ENCODE results near the gene GET3.
"Not testable (repeated sequence)": the region's sequence is repeated elsewhere in the genome, so short reads cannot be mapped to it uniquely, and the experiment has no call there.

Gene GET3

DNA sequence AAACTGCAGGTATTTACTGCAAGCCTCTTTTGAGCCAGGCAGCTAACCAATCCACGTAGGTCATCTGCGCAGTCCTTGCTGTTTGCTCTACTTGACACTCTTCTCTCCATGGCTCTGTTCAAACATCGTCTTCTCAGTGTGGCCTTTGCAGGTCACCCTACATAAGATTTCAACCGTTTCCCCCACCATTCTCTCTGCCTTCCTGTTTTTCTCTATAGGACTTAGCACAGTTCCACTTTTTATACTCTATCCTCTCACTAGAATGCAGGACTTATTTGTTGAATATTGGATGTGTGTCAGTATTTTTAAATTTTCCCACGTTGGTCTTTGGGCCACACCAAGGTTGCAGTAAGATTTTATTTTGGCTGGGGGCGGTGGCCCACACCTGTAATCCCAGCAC, 39.2 kb upstream of the GET3 start:
- 90% methylated on average over 6 of the region's 6 CpGs for WGBS
- 0 out of 2 replicates have a peak, but pooled peaks cover 4% of the 10 kb centered on the region for H3K4me1 ChIP-seq (ENCODE audit: insufficient read depth, low read length)
- H3K27me3 ChIP-seq (ENCODE audit: insufficient read depth, low read length): no peaks in the 10 kb centered on the region
- peaks cover 48% of the 10 kb centered on the region for H3K36me3 ChIP-seq (ENCODE audit: insufficient read depth, low read length)
- H3K9me3 ChIP-seq (ENCODE audit: insufficient read depth, low read depth, low read length): no peaks in the 10 kb centered on the region
- no peak overlapping the region for H3K4me3 ChIP-seq (ENCODE audit: low read length)
- no peak overlapping the region for H3K27ac ChIP-seq (ENCODE audit: low read depth, low read length)
- no peak overlapping the region for H3K9ac ChIP-seq (ENCODE audit: low read depth, low read length)

DNA sequence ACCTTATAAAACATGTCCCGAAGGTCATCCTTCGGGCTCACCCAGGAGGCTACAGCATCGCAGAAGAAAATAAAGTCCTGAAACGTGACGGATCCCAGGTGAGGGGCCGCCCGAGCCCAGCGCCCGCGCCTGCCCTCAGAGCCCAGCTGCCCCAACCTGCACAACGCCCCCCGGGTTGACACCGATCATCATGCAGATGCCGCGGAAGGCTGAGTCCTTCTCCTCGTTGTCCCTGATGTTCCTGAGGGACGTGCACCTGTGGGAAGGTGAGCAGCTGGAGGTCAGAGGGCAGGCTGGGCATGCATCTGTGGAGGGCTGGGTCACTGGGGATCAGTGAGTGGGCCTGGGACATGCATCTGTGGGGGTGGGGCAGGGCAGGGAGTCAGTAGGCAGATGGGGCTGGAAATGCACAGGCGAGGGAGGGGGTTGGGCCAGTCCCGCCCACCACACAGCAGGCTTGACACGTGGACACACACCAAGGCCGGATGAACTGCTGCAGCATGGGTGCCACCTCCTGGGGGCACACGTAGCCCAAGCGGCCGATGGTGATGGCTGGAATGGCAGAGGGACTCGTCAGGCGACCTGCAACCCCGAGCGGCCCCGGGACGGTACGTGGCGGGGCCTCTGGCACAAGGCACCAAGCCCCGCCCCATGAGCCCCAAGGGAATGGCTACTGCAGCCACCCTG, 35.6 kb upstream of the GET3 start:
- Histone ChIP-seq H3K4me3 (ENCODE audit: low read length) (no peak overlapping the region), H3K27me3 (ENCODE audit: insufficient read depth, low read length) (no peaks in the 10 kb centered on the region), H3K27ac (ENCODE audit: low read depth, low read length) (no peak overlapping the region), H3K36me3 (ENCODE audit: insufficient read depth, low read length) (peaks cover 83% of the 10 kb centered on the region), H3K4me1 (ENCODE audit: insufficient read depth, low read length) (0 out of 2 replicates have a peak, but pooled peaks cover 4% of the 10 kb centered on the region), H3K9me3 (ENCODE audit: insufficient read depth, low read depth, low read length) (no peaks in the 10 kb centered on the region), H3K9ac (ENCODE audit: low read depth, low read length) (no peak overlapping the region)
- WGBS: 96% methylated on average over 33 of the region's 33 CpGs

DNA sequence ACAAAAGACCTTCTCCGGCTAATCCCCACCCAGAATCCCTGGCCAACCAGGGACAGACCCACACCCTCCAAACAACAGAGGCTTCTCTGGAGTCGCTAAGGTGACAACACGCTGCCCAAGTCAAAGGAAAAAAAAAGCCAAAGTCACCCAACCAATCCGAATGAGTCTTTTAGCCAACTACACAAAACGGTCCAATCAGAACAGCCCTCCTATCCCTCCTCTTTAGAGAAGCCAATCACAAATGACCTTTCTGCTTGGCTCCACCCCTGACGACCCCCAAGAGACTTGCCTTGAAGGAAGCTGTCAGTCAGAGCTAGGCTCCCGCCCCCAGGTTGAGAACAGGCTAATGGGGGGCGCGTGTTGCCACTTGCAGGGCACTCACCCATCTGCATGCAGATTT, 34.3 kb upstream of the GET3 start:
- H3K9ac ChIP-seq (ENCODE audit: low read depth, low read length): no peak overlapping the region
- H3K27me3 ChIP-seq (ENCODE audit: insufficient read depth, low read length): no peaks in the 10 kb centered on the region
- 57% methylated on average over 9 of the region's 9 CpGs for WGBS
- H3K4me1 ChIP-seq (ENCODE audit: insufficient read depth, low read length): 0 out of 2 replicates have a peak, but pooled peaks cover 4% of the 10 kb centered on the region
- H3K36me3 ChIP-seq (ENCODE audit: insufficient read depth, low read length): peaks cover 92% of the 10 kb centered on the region
- H3K4me3 ChIP-seq (ENCODE audit: low read length): no peak overlapping the region
- no peaks in the 10 kb centered on the region for H3K9me3 ChIP-seq (ENCODE audit: insufficient read depth, low read depth, low read length)
- H3K27ac ChIP-seq (ENCODE audit: low read depth, low read length): peak overlapping the region; percentile 20; the same call in 1 of the 2 replicates

DNA sequence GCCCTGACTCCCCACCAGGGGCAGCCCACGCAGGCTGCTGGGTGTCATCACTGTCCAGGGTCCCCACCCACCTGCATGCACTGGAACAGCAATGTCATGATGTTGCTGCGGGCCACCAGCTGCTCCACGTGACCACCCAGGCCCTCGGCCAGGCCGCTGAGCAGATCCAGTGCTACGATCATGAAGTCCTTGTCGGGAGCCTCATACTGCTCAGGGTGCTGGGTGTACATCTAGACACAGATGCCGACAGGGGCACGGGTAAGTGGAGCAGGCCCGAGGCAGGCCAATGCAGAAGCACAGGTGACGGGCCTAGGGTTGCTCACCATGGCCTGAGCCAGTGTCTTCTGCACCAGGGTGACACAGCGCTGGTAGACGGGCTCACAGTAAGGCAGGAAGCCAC, 32.1 kb upstream of the GET3 start:
- no peak overlapping the region for H3K27ac ChIP-seq (ENCODE audit: low read depth, low read length)
- no peaks in the 10 kb centered on the region for H3K9me3 ChIP-seq (ENCODE audit: insufficient read depth, low read depth, low read length)
- WGBS: 94% methylated on average over 13 of the region's 13 CpGs
- no peaks in the 10 kb centered on the region for H3K27me3 ChIP-seq (ENCODE audit: insufficient read depth, low read length)
- peaks cover 96% of the 10 kb centered on the region for H3K36me3 ChIP-seq (ENCODE audit: insufficient read depth, low read length)
- H3K4me1 ChIP-seq (ENCODE audit: insufficient read depth, low read length): 0 out of 2 replicates have a peak, but pooled peaks cover 4% of the 10 kb centered on the region
- H3K9ac ChIP-seq (ENCODE audit: low read depth, low read length): no peak overlapping the region
- no peak overlapping the region for H3K4me3 ChIP-seq (ENCODE audit: low read length)

DNA sequence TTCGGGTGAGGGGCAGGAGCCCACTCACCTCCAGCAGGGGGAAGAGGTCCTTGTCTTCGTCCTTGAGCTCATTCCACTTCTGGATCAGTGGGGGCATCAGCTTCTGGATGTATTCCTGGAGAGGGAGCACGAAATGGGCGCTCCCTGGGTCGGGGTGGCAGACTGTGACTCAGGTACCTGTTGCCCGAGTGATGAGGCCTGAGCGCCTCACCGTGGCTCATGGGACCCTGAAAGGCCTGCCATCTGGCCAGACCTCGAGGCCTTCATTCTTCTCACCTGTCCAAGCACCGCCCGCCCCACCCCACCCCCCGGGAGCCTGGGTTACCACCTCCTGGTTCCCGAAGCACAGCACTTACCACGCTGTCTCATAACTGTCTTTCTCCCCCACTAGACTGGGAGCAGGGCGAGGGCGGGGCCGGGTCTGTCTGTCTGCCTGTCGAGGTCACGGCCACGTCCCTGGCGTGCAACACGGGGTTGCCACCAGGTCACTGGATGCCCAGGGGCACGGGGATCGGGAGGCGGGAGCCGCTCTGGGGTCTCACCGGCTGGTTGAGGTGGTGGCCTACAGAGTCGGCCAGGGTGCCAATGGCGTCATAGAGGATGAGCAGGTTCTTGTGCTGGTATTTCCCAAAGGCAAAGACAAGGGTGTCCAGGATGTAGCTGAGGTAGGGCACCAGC, 31.5 kb upstream of the GET3 start:
- 95% methylated on average over 29 of the region's 29 CpGs for WGBS
- Histone ChIP-seq H3K9ac (ENCODE audit: low read depth, low read length) (no peak overlapping the region), H3K9me3 (ENCODE audit: insufficient read depth, low read depth, low read length) (no peaks in the 10 kb centered on the region), H3K36me3 (ENCODE audit: insufficient read depth, low read length) (peaks cover 96% of the 10 kb centered on the region), H3K4me1 (ENCODE audit: insufficient read depth, low read length) (0 out of 2 replicates have a peak, but pooled peaks cover 4% of the 10 kb centered on the region), H3K27me3 (ENCODE audit: insufficient read depth, low read length) (no peaks in the 10 kb centered on the region), H3K27ac (ENCODE audit: low read depth, low read length) (no peak overlapping the region), H3K4me3 (ENCODE audit: low read length) (no peak overlapping the region)

DNA sequence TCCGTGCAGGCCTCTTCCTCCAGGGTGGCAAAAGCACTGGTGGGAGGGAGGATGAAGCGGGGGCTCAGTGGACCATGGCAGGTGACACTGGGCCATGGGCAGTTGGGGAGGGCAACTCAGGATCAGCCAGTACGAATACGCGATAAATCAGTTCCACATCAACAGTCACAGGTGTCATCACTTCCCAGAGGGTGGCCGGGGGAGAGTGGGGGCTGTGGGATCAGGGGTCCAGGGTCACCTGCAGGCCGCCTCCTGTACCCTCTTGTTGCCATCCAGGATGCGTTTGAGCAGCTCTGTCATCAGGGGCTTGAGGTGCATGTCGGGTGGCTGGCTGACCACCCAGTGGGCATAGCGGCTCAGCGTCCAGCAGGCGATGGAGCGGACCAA, 31.0 kb upstream of the GET3 start:
- Histone ChIP-seq H3K9ac (ENCODE audit: low read depth, low read length) (no peak overlapping the region), H3K36me3 (ENCODE audit: insufficient read depth, low read length) (peaks cover 96% of the 10 kb centered on the region), H3K4me1 (ENCODE audit: insufficient read depth, low read length) (0 out of 2 replicates have a peak, but pooled peaks cover 4% of the 10 kb centered on the region), H3K9me3 (ENCODE audit: insufficient read depth, low read depth, low read length) (no peaks in the 10 kb centered on the region), H3K4me3 (ENCODE audit: low read length) (no peak overlapping the region), H3K27ac (ENCODE audit: low read depth, low read length) (no peak overlapping the region), H3K27me3 (ENCODE audit: insufficient read depth, low read length) (no peaks in the 10 kb centered on the region)
- 96% methylated on average over 13 of the region's 13 CpGs for WGBS

DNA sequence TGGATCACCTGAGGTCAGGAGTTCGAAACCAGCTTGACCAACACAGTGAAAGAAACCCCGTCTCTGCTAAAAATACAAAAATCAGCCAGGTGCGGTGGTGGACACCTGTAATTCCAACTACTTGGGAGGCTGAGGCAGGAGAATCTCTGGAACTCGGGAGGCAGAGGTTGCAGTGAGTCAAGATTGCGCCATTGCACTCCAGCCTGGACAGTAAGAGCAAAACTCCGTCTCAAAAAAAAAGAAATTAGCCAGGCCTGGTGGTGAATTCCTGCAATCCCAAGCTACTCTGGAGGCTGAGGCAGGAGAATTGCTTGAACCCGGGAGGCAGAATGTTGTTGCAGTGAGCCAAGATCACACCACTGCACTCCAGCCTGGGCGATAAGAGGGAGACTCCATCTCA, 28.7 kb upstream of the GET3 start:
- 94% methylated on average over 8 of the region's 8 CpGs for WGBS
- no peaks in the 10 kb centered on the region for H3K4me1 ChIP-seq (ENCODE audit: insufficient read depth, low read length)
- no peak overlapping the region for H3K27ac ChIP-seq (ENCODE audit: low read depth, low read length)
- H3K4me3 ChIP-seq (ENCODE audit: low read length): no peak overlapping the region
- H3K9me3 ChIP-seq (ENCODE audit: insufficient read depth, low read depth, low read length): no peaks in the 10 kb centered on the region
- H3K36me3 ChIP-seq (ENCODE audit: insufficient read depth, low read length): peaks cover 94% of the 10 kb centered on the region
- no peaks in the 10 kb centered on the region for H3K27me3 ChIP-seq (ENCODE audit: insufficient read depth, low read length)
- H3K9ac ChIP-seq (ENCODE audit: low read depth, low read length): no peak overlapping the region

DNA sequence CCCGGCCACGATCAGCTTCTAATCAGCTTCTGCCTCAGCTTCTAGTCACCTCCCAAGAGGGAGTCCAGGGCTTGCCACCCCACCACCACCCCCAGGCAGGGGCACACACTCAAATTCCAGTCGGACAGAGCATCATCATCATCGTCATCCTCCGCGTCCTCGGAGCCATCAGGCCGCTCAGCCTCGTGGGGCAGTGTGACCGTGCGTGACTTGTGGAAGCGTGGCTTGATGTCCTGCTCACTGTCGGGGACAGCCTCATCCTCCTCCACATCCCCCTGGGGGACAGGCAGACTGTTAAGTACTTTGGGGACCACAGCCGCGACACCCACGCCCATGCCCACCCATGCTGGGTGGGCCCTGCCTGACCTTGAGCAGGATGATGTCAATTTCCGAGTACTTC, 26.1 kb upstream of the GET3 start:
- Histone ChIP-seq H3K27me3 (ENCODE audit: insufficient read depth, low read length) (no peaks in the 10 kb centered on the region), H3K27ac (ENCODE audit: low read depth, low read length) (no peak overlapping the region), H3K4me3 (ENCODE audit: low read length) (no peak overlapping the region), H3K9me3 (ENCODE audit: insufficient read depth, low read depth, low read length) (no peaks in the 10 kb centered on the region), H3K36me3 (ENCODE audit: insufficient read depth, low read length) (peaks cover 94% of the 10 kb centered on the region), H3K9ac (ENCODE audit: low read depth, low read length) (no peak overlapping the region), H3K4me1 (ENCODE audit: insufficient read depth, low read length) (no peaks in the 10 kb centered on the region)
- WGBS: 97% methylated on average over 17 of the region's 17 CpGs

DNA sequence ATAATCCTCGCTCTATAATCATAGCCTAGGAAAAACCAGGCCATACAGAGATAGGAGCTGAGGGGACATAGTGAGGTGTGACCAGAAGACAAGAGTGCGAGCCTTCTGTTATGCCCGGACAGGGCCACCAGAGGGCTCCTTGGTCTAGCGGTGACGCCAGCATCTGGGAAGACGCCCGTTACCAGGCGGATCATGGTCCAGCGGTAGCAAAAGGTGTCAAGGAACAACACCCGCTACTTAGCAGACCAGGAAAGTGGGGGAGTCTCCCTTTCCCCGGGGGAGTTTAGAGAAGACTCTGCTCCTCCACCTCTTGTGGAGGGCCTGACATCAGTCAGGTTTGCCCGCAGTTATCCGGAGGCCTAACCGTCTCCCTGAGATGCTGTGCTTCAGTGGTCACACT, 25.2 kb upstream of the GET3 start:
- H3K9ac ChIP-seq (ENCODE audit: low read depth, low read length): not testable (repeated sequence)
- 64% methylated on average over 12 of the region's 14 CpGs for WGBS
- H3K36me3 ChIP-seq (ENCODE audit: insufficient read depth, low read length): peaks cover 93% of the 10 kb centered on the region

DNA sequence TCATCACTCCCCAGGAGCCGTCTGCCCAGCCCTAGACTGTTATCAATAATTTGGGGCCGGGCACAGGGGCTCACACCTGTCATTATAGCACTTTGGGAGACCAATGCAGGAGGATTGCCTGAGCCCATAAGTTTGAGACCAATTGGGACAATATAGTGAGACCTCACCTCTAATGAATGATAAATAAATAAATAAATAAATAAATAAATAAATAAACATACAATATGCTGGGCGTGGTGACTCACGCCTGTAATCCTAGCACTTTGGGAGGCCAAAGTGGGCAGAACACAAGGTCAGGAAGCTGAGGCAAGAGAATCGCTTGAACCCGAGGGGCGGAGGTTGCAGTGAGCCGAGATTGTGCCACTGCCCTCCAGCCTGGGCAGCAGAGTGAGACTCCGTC, 24.0 kb upstream of the GET3 start:
- H3K9ac ChIP-seq (ENCODE audit: low read depth, low read length): not testable (repeated sequence)
- WGBS: 94% methylated on average over 9 of the region's 9 CpGs
- H3K36me3 ChIP-seq (ENCODE audit: insufficient read depth, low read length): peaks cover 91% of the 10 kb centered on the region

More for the DNA sequence above, 25.2 kb upstream of the GET3 start:
- not testable (repeated sequence) for H3K9me3 ChIP-seq (ENCODE audit: insufficient read depth, low read depth, low read length); H3K4me3 ChIP-seq (ENCODE audit: low read length); H3K27ac ChIP-seq (ENCODE audit: low read depth, low read length); H3K4me1 ChIP-seq (ENCODE audit: insufficient read depth, low read length); H3K27me3 ChIP-seq (ENCODE audit: insufficient read depth, low read length)

DNA sequence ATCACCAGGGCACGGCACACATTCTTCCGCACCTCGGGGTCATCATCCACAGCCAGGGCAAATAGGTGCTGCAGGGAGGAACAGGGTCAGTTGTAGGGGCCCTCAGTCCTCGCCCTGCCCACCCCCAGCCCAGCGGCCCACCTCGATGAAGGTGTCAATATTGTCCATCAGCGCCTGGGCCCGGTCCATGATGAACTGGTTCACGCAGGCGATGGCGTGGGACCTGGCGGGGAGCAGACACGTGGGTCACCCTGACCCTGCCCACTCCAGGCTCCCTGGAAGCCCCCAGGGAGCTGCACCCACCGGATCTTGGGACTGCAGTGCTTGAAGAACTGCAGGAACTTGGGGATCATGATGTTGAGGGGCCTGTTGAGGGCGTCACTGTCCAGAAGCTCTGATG, 22.2 kb upstream of the GET3 start:
- no peak overlapping the region for H3K4me3 ChIP-seq (ENCODE audit: low read length)
- H3K36me3 ChIP-seq (ENCODE audit: insufficient read depth, low read length): peaks cover 87% of the 10 kb centered on the region
- H3K4me1 ChIP-seq (ENCODE audit: insufficient read depth, low read length): no peaks in the 10 kb centered on the region
- H3K9me3 ChIP-seq (ENCODE audit: insufficient read depth, low read depth, low read length): no peaks in the 10 kb centered on the region
- no peaks in the 10 kb centered on the region for H3K27me3 ChIP-seq (ENCODE audit: insufficient read depth, low read length)
- WGBS: 96% methylated on average over 15 of the region's 15 CpGs
- H3K9ac ChIP-seq (ENCODE audit: low read depth, low read length): no peak overlapping the region
- no peak overlapping the region for H3K27ac ChIP-seq (ENCODE audit: low read depth, low read length)

More for the DNA sequence above, 24.0 kb upstream of the GET3 start:
- H3K4me3 ChIP-seq (ENCODE audit: low read length); H3K27ac ChIP-seq (ENCODE audit: low read depth, low read length); H3K4me1 ChIP-seq (ENCODE audit: insufficient read depth, low read length); H3K27me3 ChIP-seq (ENCODE audit: insufficient read depth, low read length); H3K9me3 ChIP-seq (ENCODE audit: insufficient read depth, low read depth, low read length): not testable (repeated sequence)

Measured in HUES64 (cell line).